Hepatocyte (in vitro differentiated cells): ENCODE measurements around the gene TMEM115. TPM values are rescaled to one million over a fixed set of nuclear protein-coding genes. Genes with fewer than 3 reads are reported as not detected.
"Not testable (repeated sequence)": the region's sequence is repeated elsewhere in the genome, so short reads cannot be mapped to it uniquely, and the experiment has no call there.

ENCODE experiments used
- DNase-seq: peaks from one replicate; pipeline ENCODE4 v3.0.0-alpha.2; 2016; ENCODE audit warnings: low spot score
- H2AFZ ChIP-seq: fragments of 200-600 bp; sonication (generic); 2 replicates; pipeline ENCODE4 v1.6.0; 2016; ENCODE audit warnings: antibody characterized with exemption, mild to moderate bottlenecking
- H3K27ac ChIP-seq: fragments of 200-600 bp; sonication (generic); 2 replicates; pipeline ENCODE4 v1.5.1; 2016; ENCODE audit warnings: mild to moderate bottlenecking
- H3K27me3 ChIP-seq: fragments of 200-600 bp; sonication (generic); 2 replicates; pipeline ENCODE4 v1.6.1; 2016
- H3K36me3 ChIP-seq: fragments of 200-600 bp; sonication (generic); replicated peaks from 2 replicates; pipeline ENCODE4 v1.5.1; 2016; ENCODE audit warnings: low read depth; ENCODE audit not compliant: insufficient read depth
- H3K4me1 ChIP-seq: fragments of 200-600 bp; sonication (generic); 2 replicates; pipeline ENCODE4 v1.5.1; 2016; ENCODE audit warnings: mild to moderate bottlenecking, moderate library complexity; ENCODE audit not compliant: insufficient read depth
- H3K4me2 ChIP-seq: fragments of 200-600 bp; sonication (generic); 2 replicates; pipeline ENCODE4 v1.6.0; 2016
- H3K4me3 ChIP-seq: fragments of 200-600 bp; sonication (generic); 2 replicates; pipeline ENCODE4 v1.5.1; 2016; ENCODE audit warnings: mild to moderate bottlenecking
- H3K79me2 ChIP-seq: fragments of 200-600 bp; sonication (generic); 2 replicates; pipeline ENCODE4 v1.6.0; 2017; ENCODE audit warnings: mild to moderate bottlenecking
- H3K9me2 ChIP-seq: fragments of 200-600 bp; sonication (generic); replicated peaks from 2 replicates; pipeline ENCODE4 v1.6.0; 2017; ENCODE audit warnings: mild to moderate bottlenecking; ENCODE audit not compliant: insufficient read depth
- H3K9me3 ChIP-seq: fragments of 200-600 bp; sonication (generic); 2 replicates; pipeline ENCODE4 v1.5.1; 2016; ENCODE audit warnings: low read depth, mild to moderate bottlenecking
- H4K20me1 ChIP-seq: fragments of 200-600 bp; sonication (generic); 2 replicates; pipeline ENCODE4 v1.6.0; 2016; ENCODE audit warnings: mild to moderate bottlenecking; ENCODE audit not compliant: insufficient read depth, poor library complexity, severe bottlenecking
- CTCF ChIP-seq: fragments of 200-600 bp; sonication (generic); IDR thresholded peaks from 2 replicates; pipeline ENCODE4 v1.5.1; 2016; ENCODE audit warnings: antibody characterized with exemption, mild to moderate bottlenecking; ENCODE audit not compliant: poor library complexity
- EZH2 ChIP-seq: fragments of 200-600 bp; sonication (generic); IDR thresholded peaks from 2 replicates; pipeline ENCODE4 v1.6.1; 2016; ENCODE audit warnings: antibody characterized with exemption, mild to moderate bottlenecking, borderline replicate concordance
- EZH2phosphoT487 ChIP-seq: fragments of 200-600 bp; sonication (generic); IDR thresholded peaks from one replicate; pipeline ENCODE4 v1.6.1; 2018; ENCODE audit warnings: antibody characterized with exemption, mild to moderate bottlenecking, low read depth, moderate library complexity; ENCODE audit not compliant: unreplicated experiment, severe bottlenecking
- WGBS: methylation state at CpG from one replicate; pipeline ENCODE4 v1.1.6; 2016; ENCODE audit warnings: low lambda C conversion rate; ENCODE audit errors: missing lambda C conversion rate; 5-methylcytosine and 5-hydroxymethylcytosine counted together
- polyA plus RNA-seq: library from polyadenylated mRNA; unstranded; fragments of >200 nt; fragmentation: Nextera tagmentation; extraction: Ambion mirVana; gene quantifications from 2 replicates; pipeline ENCODE4 v1.2.1, GENCODE V29; 2016
- total RNA-seq: library from RNA; depleted of rRNA; stranded (reverse); fragments of >200 nt; gene quantifications from 2 replicates; pipeline ENCODE4 v1.2.3, GENCODE V29; 2014

The TMEM115 gene
- total and polyA plus RNA-seq, 2 experiments from 2014 or later = 49.3 to 69.9 TPM

- Histone ChIP-seq H3K27me3 (no peaks in the 10 kb centered on the region), H3K4me3 (no peak overlapping the region), H4K20me1 (peaks cover 3% of the 10 kb centered on the region), H3K4me2 (no peak overlapping the region), H3K4me1 (peaks cover 30% of the 10 kb centered on the region), H3K36me3 (no peaks in the 10 kb centered on the region), H2AFZ (no peak overlapping the region), H3K27ac (no peak overlapping the region), H3K9me3 (no peaks in the 10 kb centered on the region), H3K9me2 (no peaks in the 10 kb centered on the region), H3K79me2 (peaks cover 28% of the 10 kb centered on the region)
- 96% methylated on average over 4 of the region's 4 CpGs for WGBS
- DNase-seq = no peak
- no peak for TF ChIP-seq EZH2phosphoT487
- no peak for TF ChIP-seq CTCF
- no peak for TF ChIP-seq EZH2
Observed at GRCh38 chr3:50314816-50315215, 44.5 kb downstream of the TMEM115 start.

GRCh38 chr3:50314342-50314741, 45.0 kb downstream of the TMEM115 start:
- 90% methylated on average over 3 of the region's 3 CpGs for WGBS
- Histone ChIP-seq H3K27me3 (no peaks in the 10 kb centered on the region), H4K20me1 (peaks cover 3% of the 10 kb centered on the region), H3K4me2 (no peak overlapping the region), H3K9me3 (no peaks in the 10 kb centered on the region), H3K4me3 (no peak overlapping the region), H3K27ac (no peak overlapping the region), H3K4me1 (peaks cover 26% of the 10 kb centered on the region), H3K9me2 (no peaks in the 10 kb centered on the region), H3K79me2 (peaks cover 23% of the 10 kb centered on the region), H3K36me3 (no peaks in the 10 kb centered on the region), H2AFZ (no peak overlapping the region)
- DNase-seq = no peak
- TF ChIP-seq CTCF = no peak
- TF ChIP-seq EZH2phosphoT487 = no peak
- no peak for TF ChIP-seq EZH2

- H3K4me1 ChIP-seq, H3K4me2 ChIP-seq, H3K36me3 ChIP-seq, H3K27me3 ChIP-seq, H3K4me3 ChIP-seq, H4K20me1 ChIP-seq, H3K79me2 ChIP-seq, H3K9me2 ChIP-seq, H2AFZ ChIP-seq, H3K9me3 ChIP-seq, H3K27ac ChIP-seq, DNase-seq: not testable (repeated sequence)
- WGBS = 96% methylated on average over 15 of the region's 32 CpGs
Observed at GRCh38 chr3:50312041-50312440, 47.3 kb downstream of the TMEM115 start.

Other genes starting within 250 kb of the TMEM115 start
- 11.8 and 15.5 TPM in 2 replicates for gene SEMA3F, start 204.2 kb downstream of the TMEM115 start, total RNA-seq
- gene SEMA3F, start 204.2 kb downstream of the TMEM115 start, polyA plus RNA-seq = 13.9 and 16.8 TPM in 2 replicates
- not detected in 2 replicates for gene GNAT1, start 167.9 kb downstream of the TMEM115 start, total RNA-seq
- gene GNAT1, start 167.9 kb downstream of the TMEM115 start, polyA plus RNA-seq = not detected in 2 replicates
- 22.6 and 24.7 TPM in 2 replicates for gene SLC38A3, start 154.2 kb downstream of the TMEM115 start, total RNA-seq
- gene SLC38A3, start 154.2 kb downstream of the TMEM115 start, polyA plus RNA-seq = 37.9 and 56.6 TPM in 2 replicates
- gene GNAI2, start 123.3 kb downstream of the TMEM115 start, total RNA-seq = 95.0 and 103 TPM in 2 replicates
- 219 and 233 TPM in 2 replicates for gene GNAI2, start 123.3 kb downstream of the TMEM115 start, polyA plus RNA-seq
- 60.2 and 67.7 TPM in 2 replicates for gene SEMA3B, start 90.4 kb downstream of the TMEM115 start, total RNA-seq
- gene SEMA3B, start 90.4 kb downstream of the TMEM115 start, polyA plus RNA-seq = 104 and 135 TPM in 2 replicates
- gene LSMEM2, start 80.4 kb downstream of the TMEM115 start, total RNA-seq = 0.20 TPM in 1 of 2 replicates, not detected in the other
- gene LSMEM2, start 80.4 kb downstream of the TMEM115 start, polyA plus RNA-seq = 0.39 TPM in 1 of 2 replicates, not detected in the other
- 37.0 and 41.4 TPM in 2 replicates for gene IFRD2, start 67.1 kb downstream of the TMEM115 start, total RNA-seq
- gene IFRD2, start 67.1 kb downstream of the TMEM115 start, polyA plus RNA-seq = 71.6 and 76.2 TPM in 2 replicates
- 3.7 and 9.0 TPM in 2 replicates for gene HYAL3, start 60.1 kb downstream of the TMEM115 start, total RNA-seq
- 5.6 and 7.0 TPM in 2 replicates for gene HYAL3, start 60.1 kb downstream of the TMEM115 start, polyA plus RNA-seq
- 6.7 and 7.1 TPM in 2 replicates for gene NAA80, start 60.1 kb downstream of the TMEM115 start, total RNA-seq
- 17.0 and 19.5 TPM in 2 replicates for gene NAA80, start 60.1 kb downstream of the TMEM115 start, polyA plus RNA-seq
- 22.3 and 34.3 TPM in 2 replicates for gene HYAL1, start 55.9 kb downstream of the TMEM115 start, total RNA-seq
- gene HYAL1, start 55.9 kb downstream of the TMEM115 start, polyA plus RNA-seq = 5.5 and 11.8 TPM in 2 replicates
- gene HYAL2, start 36.8 kb downstream of the TMEM115 start, total RNA-seq = 79.0 and 125 TPM in 2 replicates
- 63.9 and 75.4 TPM in 2 replicates for gene HYAL2, start 36.8 kb downstream of the TMEM115 start, polyA plus RNA-seq
- 30.0 and 33.1 TPM in 2 replicates for gene TUSC2, start 31.3 kb downstream of the TMEM115 start, total RNA-seq
- 45.6 and 59.0 TPM in 2 replicates for gene TUSC2, start 31.3 kb downstream of the TMEM115 start, polyA plus RNA-seq
- gene RASSF1, start 18.7 kb downstream of the TMEM115 start, total RNA-seq = 11.3 and 13.4 TPM in 2 replicates
- 22.9 and 30.1 TPM in 2 replicates for gene RASSF1, start 18.7 kb downstream of the TMEM115 start, polyA plus RNA-seq
- gene ZMYND10, start 13.8 kb downstream of the TMEM115 start, total RNA-seq = 0.20 and 0.44 TPM in 2 replicates
- 0.18 and 0.77 TPM in 2 replicates for gene ZMYND10, start 13.8 kb downstream of the TMEM115 start, polyA plus RNA-seq
- 22.3 and 23.5 TPM in 2 replicates for gene NPRL2, start 8.7 kb downstream of the TMEM115 start, total RNA-seq
- 27.0 and 34.6 TPM in 2 replicates for gene NPRL2, start 8.7 kb downstream of the TMEM115 start, polyA plus RNA-seq
- 31.0 and 37.3 TPM in 2 replicates for gene CYB561D2, start 8.7 kb downstream of the TMEM115 start, total RNA-seq
- 40.5 and 46.9 TPM in 2 replicates for gene CYB561D2, start 8.7 kb downstream of the TMEM115 start, polyA plus RNA-seq
- 0.87 and 1.2 TPM in 2 replicates for gene CACNA2D2, start 144.1 kb upstream of the TMEM115 start, total RNA-seq
- 1.4 and 1.5 TPM in 2 replicates for gene CACNA2D2, start 144.1 kb upstream of the TMEM115 start, polyA plus RNA-seq
- gene C3orf18, start 208.2 kb upstream of the TMEM115 start, total RNA-seq = 4.7 and 5.6 TPM in 2 replicates
- 2.9 and 6.1 TPM in 2 replicates for gene C3orf18, start 208.2 kb upstream of the TMEM115 start, polyA plus RNA-seq
- gene HEMK1, start 210.0 kb upstream of the TMEM115 start, total RNA-seq = 18.5 and 18.6 TPM in 2 replicates
- gene HEMK1, start 210.0 kb upstream of the TMEM115 start, polyA plus RNA-seq = 21.8 and 27.2 TPM in 2 replicates